ENCODE results near the gene MYH10.

The MYH10 gene

GRCh38 chr17:8670421-8670820 lies 39.9 kb upstream of the MYH10 start:
- H3K4me3 ChIP-seq (ENCODE audit: low read depth, low read length), result no peak overlapping the region
- in situ Hi-C loops (cut with HindIII; ENCODE audit: low sequenced_read_pairs), result no loop called here

GRCh38 chr17:8668176-8668740 lies 37.7 kb upstream of the MYH10 start:
- in situ Hi-C loops (cut with HindIII; ENCODE audit: low sequenced_read_pairs), result no loop called here
- DNase-seq (ENCODE audit: low read depth, low spot score), result no peak
- no peak overlapping the region for H3K4me3 ChIP-seq (ENCODE audit: low read depth, low read length)
- TF ChIP-seq CTCF (IDR thresholded peaks at IDR 0.05; ENCODE audit: low read depth, low read length), result no peak

More at GRCh38 chr17:8670421-8670820, 39.9 kb upstream of the MYH10 start:
- TF ChIP-seq CTCF (IDR thresholded peaks at IDR 0.05; ENCODE audit: low read depth, low read length), result no peak
- no peak for DNase-seq (ENCODE audit: low read depth, low spot score)

GRCh38 chr17:8667421-8667820 lies 36.9 kb upstream of the MYH10 start:
- no peak overlapping the region for H3K4me3 ChIP-seq (ENCODE audit: low read depth, low read length)
- no peak for DNase-seq (ENCODE audit: low read depth, low spot score)
- in situ Hi-C loops (cut with HindIII; ENCODE audit: low sequenced_read_pairs), result no loop called here
- no peak for TF ChIP-seq CTCF (IDR thresholded peaks at IDR 0.05; ENCODE audit: low read depth, low read length)

- in situ Hi-C loops (cut with HindIII; ENCODE audit: low sequenced_read_pairs), result no loop called here
- no peak for DNase-seq (ENCODE audit: low read depth, low spot score)
- TF ChIP-seq CTCF (IDR thresholded peaks at IDR 0.05; ENCODE audit: low read depth, low read length), result no peak
- no peak overlapping the region for H3K4me3 ChIP-seq (ENCODE audit: low read depth, low read length)
Measured at GRCh38 chr17:8665684-8666083, 35.2 kb upstream of the MYH10 start.

GRCh38 chr17:8664456-8665126 lies 34.1 kb upstream of the MYH10 start:
- in situ Hi-C loops (cut with HindIII; ENCODE audit: low sequenced_read_pairs), result no loop called here
- DNase-seq (ENCODE audit: low read depth, low spot score), result no peak
- TF ChIP-seq CTCF (IDR thresholded peaks at IDR 0.05; ENCODE audit: low read depth, low read length), result no peak
- no peak overlapping the region for H3K4me3 ChIP-seq (ENCODE audit: low read depth, low read length)

GRCh38 chr17:8662973-8663372 lies 32.4 kb upstream of the MYH10 start:
- DNase-seq (ENCODE audit: low read depth, low spot score), result no peak
- in situ Hi-C loops (cut with HindIII; ENCODE audit: low sequenced_read_pairs), result no loop called here
- no peak overlapping the region for H3K4me3 ChIP-seq (ENCODE audit: low read depth, low read length)
- TF ChIP-seq CTCF (IDR thresholded peaks at IDR 0.05; ENCODE audit: low read depth, low read length), result no peak

Measured in astrocyte of the spinal cord (primary cell).